ENCODE results near the gene FRMPD4.

The FRMPD4 gene

GRCh38 chrX:12753366-12753765 is 615.1 kb downstream of the FRMPD4 start:
- TF ChIP-seq CTCF (IDR thresholded peaks at IDR 0.05; ENCODE audit: borderline replicate concordance, control extremely low read depth, extremely low read depth, insufficient read depth, missing control alignments) = no peak
- in situ Hi-C loops (cut with MboI; ENCODE audit: low sequenced_read_pairs, unreplicated experiment) = no loop called here
- no peak for DNase-seq (ENCODE audit: low spot score)

- no peak for TF ChIP-seq CTCF (IDR thresholded peaks at IDR 0.05; ENCODE audit: borderline replicate concordance, control extremely low read depth, extremely low read depth, insufficient read depth, missing control alignments)
- no peak for DNase-seq (ENCODE audit: low spot score)
- in situ Hi-C loops (cut with MboI; ENCODE audit: low sequenced_read_pairs, unreplicated experiment) = no loop called here
These were observed 620.0 kb downstream of the FRMPD4 start for GRCh38 chrX:12758291-12758690.

DNA sequence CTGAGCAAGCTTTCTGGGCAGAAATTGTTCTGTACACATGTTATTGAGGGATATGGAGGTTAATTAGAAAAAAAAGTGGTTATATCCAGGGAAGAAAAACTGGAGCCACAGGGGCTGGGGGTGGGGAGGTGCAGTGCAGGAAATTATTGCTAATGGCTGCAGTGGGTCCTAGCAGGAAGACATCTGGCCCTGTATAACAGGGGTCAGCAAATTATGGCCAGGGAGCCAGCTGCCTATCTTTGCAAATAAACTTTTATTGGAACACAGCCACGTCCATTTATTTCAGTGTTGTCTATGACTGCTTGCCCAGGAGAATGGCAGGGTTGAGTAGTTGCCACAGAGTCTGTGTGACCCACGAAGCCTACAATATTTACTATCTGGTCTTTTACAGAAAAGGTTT is 629.6 kb downstream of the FRMPD4 start:
- in situ Hi-C loops (cut with MboI; ENCODE audit: low sequenced_read_pairs, unreplicated experiment) = no loop called here
- no peak for DNase-seq (ENCODE audit: low spot score)
- no peak for TF ChIP-seq CTCF (IDR thresholded peaks at IDR 0.05; ENCODE audit: borderline replicate concordance, control extremely low read depth, extremely low read depth, insufficient read depth, missing control alignments)

GRCh38 chrX:12768491-12768890 is 630.2 kb downstream of the FRMPD4 start:
- no peak for TF ChIP-seq CTCF (IDR thresholded peaks at IDR 0.05; ENCODE audit: borderline replicate concordance, control extremely low read depth, extremely low read depth, insufficient read depth, missing control alignments)

GRCh38 chrX:12770440-12770839 is 632.2 kb downstream of the FRMPD4 start:
- peak; percentile 43 for TF ChIP-seq CTCF (IDR thresholded peaks at IDR 0.05; ENCODE audit: borderline replicate concordance, control extremely low read depth, extremely low read depth, insufficient read depth, missing control alignments)
- DNase-seq (ENCODE audit: low spot score) = no peak
- in situ Hi-C loops (cut with MboI; ENCODE audit: low sequenced_read_pairs, unreplicated experiment) = no loop called here

More at GRCh38 chrX:12768491-12768890, 630.2 kb downstream of the FRMPD4 start:
- DNase-seq (ENCODE audit: low spot score) = no peak
- in situ Hi-C loops (cut with MboI; ENCODE audit: low sequenced_read_pairs, unreplicated experiment) = no loop called here

DNA sequence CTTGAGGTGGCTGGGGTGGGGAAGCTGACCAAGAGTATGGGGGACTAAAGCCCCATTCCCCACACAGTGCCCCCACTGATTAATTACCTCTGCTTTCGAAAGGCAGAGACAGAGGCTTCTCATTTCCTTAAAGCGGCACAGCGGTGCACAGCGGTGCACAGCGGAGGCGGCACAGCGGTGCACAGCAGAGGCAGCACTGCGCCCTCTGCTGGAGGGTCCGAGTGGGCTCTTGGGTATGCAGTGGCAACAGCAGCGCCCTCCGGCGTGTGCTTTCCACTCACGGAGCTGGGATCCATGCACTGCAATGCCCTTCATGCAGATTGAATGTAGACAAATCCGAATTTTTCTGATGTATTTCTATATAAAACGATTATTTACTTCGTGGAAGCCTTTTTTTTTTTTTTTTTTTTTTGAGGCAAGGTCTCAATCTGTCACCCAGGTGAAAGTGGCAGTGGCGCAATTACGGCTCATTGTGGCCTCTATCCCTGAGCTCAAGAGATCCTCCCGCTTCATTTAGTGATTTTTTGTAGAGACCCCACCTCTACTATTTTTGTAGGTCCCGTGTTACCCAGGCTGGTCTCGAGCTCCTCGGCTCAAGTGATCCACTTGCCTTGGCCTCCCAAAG is 633.3 kb downstream of the FRMPD4 start:
- in situ Hi-C loops (cut with MboI; ENCODE audit: low sequenced_read_pairs, unreplicated experiment) = no loop called here
- DNase-seq (ENCODE audit: low spot score) = peak; percentile 70
- peak; percentile 94 for TF ChIP-seq CTCF (IDR thresholded peaks at IDR 0.05; ENCODE audit: borderline replicate concordance, control extremely low read depth, extremely low read depth, insufficient read depth, missing control alignments)
